Left ventricle myocardium superior (tissue), 1 donor: ENCODE measurements around the gene AP4M1. TPM values are rescaled to one million over a fixed set of nuclear protein-coding genes. Genes with fewer than 3 reads are reported as not detected.

Experiments
- ATAC-seq: fragments of 200-7000 bp; cut with Tn5 transposase; one replicate; pipeline ENCODE4 v1.9.1; 2020; ENCODE audit warnings: mild to moderate bottlenecking, moderate library complexity
- DNase-seq: peaks from one replicate; pipeline ENCODE4 v3.0.0-alpha.2; 2020
- intact Hi-C: fragments of 100-400 bp; cut with micrococcal nuclease; formaldehyde crosslinking; loops from one replicate; pipeline ENCODE4 v1.11.0; 2022
- long read RNA-seq: library from polyadenylated mRNA; unstranded; transcript quantifications from one replicate; pipeline ENCODE4 v2.0.0, GENCODE V29; 2021
- total RNA-seq: library from RNA; stranded (reverse); fragmentation: NEBNext Ultra II Directional; extraction: Animal tissue kit (Norgen Biotek cat#: 25700); gene quantifications from one replicate; pipeline ENCODE4 v1.2.1, GENCODE V29; 2021
- donor health status: DM: no; HTN: yes; CAD: no; lungs with severe emphysema.

Gene AP4M1, protein sequence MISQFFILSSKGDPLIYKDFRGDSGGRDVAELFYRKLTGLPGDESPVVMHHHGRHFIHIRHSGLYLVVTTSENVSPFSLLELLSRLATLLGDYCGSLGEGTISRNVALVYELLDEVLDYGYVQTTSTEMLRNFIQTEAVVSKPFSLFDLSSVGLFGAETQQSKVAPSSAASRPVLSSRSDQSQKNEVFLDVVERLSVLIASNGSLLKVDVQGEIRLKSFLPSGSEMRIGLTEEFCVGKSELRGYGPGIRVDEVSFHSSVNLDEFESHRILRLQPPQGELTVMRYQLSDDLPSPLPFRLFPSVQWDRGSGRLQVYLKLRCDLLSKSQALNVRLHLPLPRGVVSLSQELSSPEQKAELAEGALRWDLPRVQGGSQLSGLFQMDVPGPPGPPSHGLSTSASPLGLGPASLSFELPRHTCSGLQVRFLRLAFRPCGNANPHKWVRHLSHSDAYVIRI
- total RNA-seq, result 15.3 TPM
- long read RNA-seq, transcript AP4M1-201 (15 exons, 1,817 nt), result major isoform, 16 of 28 reads
- long read RNA-seq, partial matches to known transcripts, result 2 of 28 reads
- long read RNA-seq, other reads (novel, unspliced or antisense), result 8 of 28 reads

DNA sequence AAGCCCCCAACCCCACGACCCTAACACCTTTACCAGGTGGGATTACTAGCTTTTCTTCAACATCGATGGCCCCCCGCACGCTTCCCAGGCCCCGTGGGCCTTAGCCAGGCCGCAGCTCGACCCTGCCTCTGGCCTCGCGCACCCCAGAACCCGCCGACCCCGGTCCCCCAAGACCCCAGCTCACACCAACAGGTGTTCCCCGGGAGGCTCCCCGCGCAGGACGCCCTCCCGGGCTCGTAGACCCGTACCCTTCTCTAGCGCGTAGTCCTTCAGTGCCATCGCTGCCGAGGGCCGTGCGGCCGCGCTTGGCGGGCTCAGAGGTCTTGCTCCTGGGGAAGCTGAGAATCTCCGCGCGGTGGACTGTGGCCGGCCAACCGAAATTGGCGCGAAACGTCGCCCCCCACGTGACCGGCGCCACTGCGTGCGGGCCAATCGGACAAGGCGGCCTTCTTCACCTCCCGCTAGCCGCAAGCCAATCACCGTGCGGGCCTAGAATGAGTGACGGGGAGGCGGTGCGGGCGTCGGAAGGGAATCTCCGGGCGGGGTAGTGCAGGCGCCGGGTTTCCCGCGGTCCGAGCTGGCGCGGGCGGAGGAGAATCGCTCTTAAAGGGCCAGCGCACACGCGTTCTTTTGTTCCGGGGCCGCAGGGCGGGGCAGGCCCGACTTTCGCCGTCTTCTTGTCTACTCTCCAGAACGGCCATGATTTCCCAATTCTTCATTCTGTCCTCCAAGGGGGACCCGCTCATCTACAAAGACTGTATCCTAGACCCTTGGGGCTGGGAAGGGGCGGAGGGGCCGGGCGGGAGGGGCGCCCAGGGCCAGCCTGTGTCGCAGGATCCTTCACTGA, at the start of gene AP4M1, which contains the start of gene MCM7:
AP4M1 (plus strand) TSS at position 628 of the 847 bp plus-strand sequence; CDS start at position 700, 72 bp downstream.
MCM7 (minus strand) TSS at position 382 of the 847 bp plus-strand sequence; CDS start at position 279, 103 bp downstream.
- intact Hi-C loops, result no loop called here
- ATAC-seq, result peak; percentile 95
- peak; percentile 99 for DNase-seq

DNA sequence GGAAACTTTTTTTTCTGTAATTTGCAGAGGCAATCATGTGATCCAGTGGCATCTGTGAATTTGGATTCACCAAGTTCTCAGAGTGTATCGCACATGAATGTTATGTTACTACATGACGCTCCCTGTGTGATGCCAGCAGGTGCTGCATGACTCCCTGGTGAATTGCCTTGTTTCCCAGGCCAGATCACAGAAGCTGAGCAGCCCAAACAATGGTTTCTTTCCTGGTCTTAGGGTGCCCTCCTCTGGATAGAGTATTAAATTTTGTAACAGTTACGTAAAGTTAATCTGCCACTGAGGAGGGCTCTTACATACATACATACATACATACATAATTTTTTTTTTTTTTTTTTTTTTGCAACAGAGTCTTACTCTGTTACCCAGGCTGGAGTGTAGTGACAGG, 48.2 kb upstream of the AP4M1 start:
- no peak for DNase-seq
- intact Hi-C loops, result no loop called here
- ATAC-seq, result no peak

DNA sequence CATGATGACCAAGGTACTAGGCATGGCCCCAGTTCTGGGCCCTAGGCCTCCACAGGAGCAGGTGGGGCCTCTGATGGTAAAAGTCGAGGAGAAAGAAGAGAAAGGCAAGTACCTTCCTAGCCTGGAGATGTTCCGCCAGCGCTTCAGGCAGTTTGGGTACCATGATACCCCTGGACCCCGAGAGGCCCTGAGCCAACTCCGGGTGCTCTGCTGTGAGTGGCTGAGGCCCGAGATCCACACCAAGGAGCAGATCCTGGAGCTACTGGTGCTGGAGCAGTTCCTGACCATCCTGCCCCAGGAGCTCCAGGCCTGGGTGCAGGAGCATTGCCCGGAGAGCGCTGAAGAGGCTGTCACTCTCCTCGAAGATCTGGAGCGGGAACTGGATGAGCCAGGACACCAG, 44.4 kb upstream of the AP4M1 start:
- intact Hi-C loops, result no loop called here
- DNase-seq (no peak), ATAC-seq (no peak)

DNA sequence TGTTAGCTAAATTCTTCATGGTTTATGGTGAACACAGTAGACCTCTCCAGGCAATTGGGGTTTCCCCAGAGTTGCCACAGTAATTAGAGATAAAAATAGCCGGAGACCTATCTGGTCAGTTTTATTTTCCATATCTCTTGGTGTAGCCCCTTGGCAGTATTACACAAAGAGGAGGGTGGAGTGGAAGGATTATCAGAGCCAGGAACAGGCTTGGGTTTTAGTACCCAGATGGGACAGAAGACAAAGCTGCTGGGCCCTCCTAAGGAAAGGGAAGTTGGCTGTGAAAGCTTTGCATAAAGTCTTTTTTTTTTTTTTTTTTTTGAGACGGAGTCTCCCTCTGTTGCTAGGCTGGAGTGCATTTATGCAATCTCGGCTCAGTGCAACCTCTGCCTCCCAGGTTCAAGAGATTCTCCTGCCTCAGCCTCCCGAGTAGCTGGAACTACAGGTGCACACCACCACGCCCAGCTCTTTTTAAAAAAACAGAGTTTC, 42.1 kb upstream of the AP4M1 start:
- no peak for ATAC-seq
- intact Hi-C loops, result no loop called here

DNA sequence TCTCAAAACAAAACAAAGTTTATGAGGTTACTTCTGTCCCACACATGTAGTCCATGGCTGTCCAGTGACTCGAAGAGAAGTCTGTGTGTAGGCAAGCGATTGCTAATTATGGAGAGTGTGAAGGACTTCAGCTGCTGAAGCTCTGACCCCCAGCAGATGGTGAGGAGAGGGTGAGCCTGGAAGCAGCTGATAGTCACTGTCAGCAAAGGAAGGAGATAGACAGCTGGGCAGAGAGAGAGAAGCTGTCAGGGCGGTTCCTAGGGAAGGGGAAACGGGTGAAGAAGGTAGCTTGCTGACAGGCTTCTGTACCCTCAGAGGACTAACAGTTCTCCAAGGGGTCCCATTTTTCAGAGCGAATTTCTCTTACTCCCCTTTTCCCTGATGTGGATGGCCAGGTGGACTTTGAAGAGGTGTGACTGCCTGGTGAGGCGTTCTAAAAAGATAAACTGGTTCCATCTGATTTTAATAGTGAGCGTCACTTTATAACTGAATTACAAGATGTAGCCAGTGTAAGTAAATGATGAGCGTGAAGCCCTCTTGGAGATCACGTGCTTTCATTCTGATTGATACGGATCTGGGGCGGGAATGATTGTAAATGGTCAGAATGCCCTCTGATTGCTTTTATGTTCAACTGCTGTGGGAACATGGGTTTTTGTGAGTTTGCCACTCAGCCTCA, 39.8 kb upstream of the AP4M1 start:
- no peak for ATAC-seq
- intact Hi-C loops, result no loop called here
- DNase-seq, result no peak

More for the DNA sequence above, 42.1 kb upstream of the AP4M1 start:
- DNase-seq, result no peak

DNA sequence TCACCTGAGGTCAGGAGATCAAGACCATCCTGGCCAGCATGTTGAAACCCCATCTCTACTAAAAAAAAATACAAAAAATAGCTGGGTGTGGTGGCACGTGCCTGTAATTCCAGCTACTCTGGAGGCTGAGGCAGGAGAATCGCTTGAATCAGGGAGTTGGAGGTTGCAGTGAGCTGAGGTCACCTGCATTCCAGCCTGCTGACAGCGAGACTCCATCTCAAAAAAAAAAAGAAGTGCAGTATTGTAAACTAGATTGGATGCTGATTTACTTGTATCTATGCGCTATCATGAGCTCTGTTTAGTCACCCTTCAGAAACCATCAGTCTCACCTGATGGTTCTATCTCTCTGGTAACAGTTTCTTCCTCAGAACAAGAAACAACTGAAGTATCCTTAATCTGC, 38.1 kb upstream of the AP4M1 start:
- DNase-seq (no peak), ATAC-seq (no peak)
- intact Hi-C loops, result no loop called here

DNA sequence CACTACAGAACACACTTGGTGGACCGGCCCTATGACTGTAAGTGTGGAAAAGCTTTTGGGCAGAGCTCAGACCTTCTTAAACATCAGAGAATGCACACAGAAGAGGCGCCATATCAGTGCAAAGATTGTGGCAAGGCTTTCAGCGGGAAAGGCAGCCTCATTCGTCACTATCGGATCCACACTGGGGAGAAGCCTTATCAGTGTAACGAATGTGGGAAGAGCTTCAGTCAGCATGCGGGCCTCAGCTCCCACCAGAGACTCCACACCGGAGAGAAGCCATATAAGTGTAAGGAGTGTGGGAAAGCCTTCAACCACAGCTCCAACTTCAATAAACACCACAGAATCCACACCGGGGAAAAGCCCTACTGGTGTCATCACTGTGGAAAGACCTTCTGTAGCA, 37.3 kb upstream of the AP4M1 start:
- no peak for ATAC-seq
- intact Hi-C loops, result no loop called here
- DNase-seq, result no peak

DNA sequence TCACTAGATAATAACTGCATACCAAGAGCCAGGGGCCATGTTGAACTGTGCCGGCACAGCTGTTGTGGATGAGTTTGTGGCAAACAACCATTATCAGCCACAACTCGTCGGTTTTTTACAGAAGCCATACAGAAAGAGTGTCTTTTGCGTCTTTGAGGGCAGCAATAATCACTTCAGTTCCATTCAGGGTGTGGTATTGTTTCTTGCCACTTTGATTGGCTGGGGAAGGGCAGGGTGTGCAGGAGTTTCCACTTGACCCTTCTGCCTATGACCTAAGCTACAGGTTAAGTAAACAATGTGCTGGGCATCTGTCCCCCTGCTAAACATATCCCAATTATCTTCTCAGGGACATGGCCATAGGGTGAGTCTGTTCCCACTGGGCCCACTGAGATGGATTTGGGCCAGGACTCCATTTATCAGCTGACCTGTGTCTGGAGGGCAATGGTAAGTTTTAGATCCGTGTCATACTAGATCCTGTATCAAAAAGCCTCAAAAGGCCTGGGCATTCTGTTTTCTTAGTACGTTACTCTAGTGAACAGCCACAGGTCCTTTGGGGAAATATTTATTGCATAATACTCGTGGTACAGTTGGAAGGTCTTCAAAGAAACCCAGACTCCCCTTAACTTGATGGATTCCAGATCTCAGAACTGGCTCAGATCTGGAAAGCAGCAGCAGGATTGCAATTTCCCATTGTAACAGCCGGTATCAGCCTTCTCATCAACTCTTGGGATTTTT, 35.8 kb upstream of the AP4M1 start:
- no peak for DNase-seq
- peak; percentile 83 for ATAC-seq
- intact Hi-C loops, result no loop called here

DNA sequence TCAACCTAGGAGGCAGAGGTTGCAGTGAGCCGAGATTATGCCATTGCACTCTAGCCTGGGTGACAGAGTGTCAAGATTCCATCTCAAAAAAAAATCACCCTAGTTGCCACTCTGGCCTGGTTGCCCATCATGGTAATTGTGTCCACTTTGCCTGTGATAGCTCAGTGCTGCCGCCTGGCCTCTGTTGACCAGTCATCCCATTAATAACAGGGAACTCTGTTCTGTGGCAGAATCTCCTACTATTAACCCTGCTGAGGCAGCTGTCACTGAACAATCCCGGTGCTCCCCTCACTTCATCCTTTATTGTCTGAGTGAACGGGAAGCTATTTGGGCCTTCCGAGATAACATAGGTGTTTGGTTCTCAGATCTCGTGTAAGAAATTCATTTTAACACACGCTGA, 34.5 kb upstream of the AP4M1 start:
- DNase-seq (no peak), ATAC-seq (no peak)
- intact Hi-C loops, result no loop called here

DNA sequence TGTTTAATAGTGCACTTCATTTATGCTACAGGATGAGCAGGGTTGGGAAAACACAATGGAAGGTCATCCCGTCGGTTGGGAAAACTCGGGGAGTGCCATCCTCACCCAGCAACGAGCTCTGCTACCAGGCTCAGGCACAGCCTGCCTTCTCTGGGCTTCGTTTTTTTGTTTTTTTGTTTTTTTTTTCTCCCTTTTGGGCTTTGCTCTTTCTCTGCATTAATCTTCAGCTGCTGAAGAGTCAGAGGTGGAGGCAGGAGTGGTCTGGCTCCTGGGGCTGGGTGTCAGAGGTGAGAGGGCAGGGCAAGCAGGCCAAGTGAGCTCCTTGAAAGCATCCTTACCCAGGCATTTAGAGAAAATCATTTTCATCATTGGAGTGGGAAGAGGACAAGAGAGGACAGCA, 31.5 kb upstream of the AP4M1 start:
- intact Hi-C loops, result no loop called here
- ATAC-seq (no peak), DNase-seq (no peak)

DNA sequence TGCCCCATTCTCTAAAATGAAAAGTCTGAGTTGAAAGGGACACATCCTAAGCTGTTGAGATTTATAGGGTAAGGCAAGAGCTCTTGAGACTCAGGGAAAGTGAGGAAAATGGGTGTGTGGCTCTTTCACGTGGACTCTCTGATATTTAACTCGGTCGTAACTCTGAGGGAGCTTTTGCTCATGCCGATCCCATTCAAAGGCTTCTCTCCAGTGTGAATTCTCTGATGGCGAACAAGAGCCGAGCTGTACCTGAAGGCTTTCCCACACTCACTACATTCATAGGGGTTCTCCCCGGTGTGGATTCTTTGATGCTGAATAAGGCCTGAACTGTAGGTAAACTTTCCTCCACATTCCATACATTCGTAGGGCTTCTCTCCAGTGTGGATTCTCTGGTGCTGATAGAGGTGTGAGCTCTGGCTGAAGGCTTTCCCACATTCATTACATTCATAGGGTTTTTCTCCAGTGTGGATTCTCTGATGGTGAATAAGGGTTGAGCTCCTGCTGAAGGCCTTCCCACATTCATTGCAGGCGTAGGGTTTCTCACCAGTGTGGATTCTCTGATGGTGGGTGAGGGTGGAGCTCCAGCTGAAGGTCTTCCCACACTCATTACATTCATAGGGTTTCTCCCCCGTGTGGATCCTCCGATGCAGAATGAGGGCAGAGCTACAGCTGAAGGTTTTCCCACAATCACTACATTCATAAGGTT, 30.3 kb upstream of the AP4M1 start:
- intact Hi-C loops, result no loop called here
- ATAC-seq (no peak), DNase-seq (no peak)

DNA sequence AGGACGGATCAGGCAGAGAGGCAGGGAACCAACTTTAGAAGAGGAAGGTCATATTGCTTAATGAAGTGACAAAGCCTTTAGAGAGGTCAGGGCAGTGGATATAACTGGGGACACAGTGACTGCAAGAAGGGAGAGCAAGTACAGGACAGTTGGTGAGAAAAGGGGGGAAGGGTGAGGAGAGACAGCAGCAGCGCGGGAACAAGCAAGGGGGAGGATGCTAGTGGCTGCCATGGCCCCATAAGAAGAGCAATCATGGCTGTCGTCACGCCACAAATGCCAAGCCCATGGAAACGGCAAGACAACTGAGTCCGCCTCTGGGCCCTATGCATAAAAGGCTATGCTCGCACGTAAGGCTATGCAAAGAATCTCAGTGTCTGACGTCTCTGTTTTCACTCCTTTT, 29.0 kb upstream of the AP4M1 start:
- ATAC-seq (no peak), DNase-seq (no peak)
- intact Hi-C loops, result no loop called here

DNA sequence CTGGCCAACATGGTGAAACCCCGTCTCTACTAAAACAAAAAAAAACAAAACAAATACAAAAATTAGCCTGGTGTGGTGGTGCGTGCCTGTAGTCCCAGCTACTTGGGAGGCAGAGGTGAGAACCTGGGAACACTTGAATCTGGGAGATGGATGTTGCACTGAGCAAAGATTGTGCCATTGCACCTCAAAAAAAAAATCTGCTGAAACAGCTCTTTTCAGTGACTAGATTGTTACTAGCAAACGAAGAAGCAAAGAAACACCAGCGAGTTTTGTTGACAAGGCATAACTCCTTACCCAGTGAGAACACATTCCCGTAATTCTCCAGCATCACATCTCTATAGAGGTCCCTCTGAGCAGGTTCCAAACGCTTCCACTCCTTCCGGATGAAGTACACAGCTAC, 26.6 kb upstream of the AP4M1 start:
- intact Hi-C loops, result no loop called here
- ATAC-seq, result no peak
- no peak for DNase-seq

DNA sequence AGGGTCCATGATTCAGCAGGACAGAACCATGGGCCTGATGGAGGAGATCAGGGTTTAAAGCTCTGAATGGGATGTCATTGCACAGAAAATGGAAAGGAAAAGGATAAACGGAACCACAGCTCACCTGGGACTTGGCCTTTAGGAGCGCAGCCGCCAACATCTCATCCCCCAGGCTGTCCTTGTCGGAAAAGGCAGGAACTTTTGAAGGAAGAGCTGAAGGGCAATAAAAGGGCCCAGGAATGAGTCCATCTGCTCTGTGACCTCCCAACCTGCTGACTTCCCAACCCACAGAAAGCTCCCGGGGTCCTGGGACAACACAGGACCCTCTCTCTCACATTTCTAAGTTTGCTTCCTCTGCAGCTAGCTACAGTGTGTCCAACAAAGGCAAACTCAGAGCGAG, 26.0 kb upstream of the AP4M1 start:
- ATAC-seq, result no peak
- DNase-seq, result no peak
- intact Hi-C loops, result no loop called here

DNA sequence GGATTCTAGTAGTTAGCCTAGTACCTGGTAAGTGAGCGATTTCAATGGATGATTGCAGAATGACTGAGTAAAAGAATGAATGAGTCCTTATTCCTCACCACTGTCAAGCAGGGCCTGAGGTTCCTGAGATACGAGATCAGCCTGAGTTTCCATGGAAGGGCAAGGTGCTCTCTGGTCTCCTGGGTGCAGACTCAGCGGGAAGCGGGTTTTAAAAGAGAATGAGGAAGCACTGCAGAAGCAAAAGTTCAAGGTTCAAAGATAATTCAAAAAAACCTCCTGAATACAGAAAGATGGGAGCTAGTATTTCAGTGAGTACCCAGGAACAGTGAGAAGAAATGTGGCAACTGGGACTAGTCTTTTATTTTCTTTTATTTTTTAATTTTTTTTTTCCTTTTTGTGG, 24.2 kb upstream of the AP4M1 start:
- no peak for DNase-seq
- intact Hi-C loops, result no loop called here
- no peak for ATAC-seq

DNA sequence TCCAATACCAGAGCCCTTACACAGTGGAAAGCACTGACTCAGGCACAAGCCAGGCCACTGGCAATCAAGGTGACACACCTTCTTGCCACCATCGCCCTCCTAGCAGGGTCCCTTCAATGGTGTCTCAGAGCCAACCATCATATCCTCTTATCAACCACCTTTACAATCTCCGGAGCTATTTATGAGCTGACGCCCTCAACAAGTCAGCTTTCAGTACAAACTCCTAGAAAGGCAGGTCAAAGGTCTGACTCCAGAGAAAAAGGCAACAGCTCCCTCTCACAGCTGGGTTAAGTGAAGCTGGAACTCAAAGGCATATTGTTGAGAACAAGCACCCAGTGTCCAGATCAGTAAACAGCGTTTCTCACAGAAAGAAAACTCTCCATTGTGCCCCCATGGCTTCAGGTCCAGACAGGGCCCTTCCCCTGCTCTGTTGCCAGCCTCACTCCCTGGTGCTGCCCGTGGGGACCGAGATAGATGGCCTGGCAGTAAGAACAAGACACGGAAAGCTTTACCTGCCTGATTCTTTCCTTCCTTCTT, 22.4 kb upstream of the AP4M1 start:
- DNase-seq (no peak), ATAC-seq (no peak)
- intact Hi-C loops, result no loop called here

DNA sequence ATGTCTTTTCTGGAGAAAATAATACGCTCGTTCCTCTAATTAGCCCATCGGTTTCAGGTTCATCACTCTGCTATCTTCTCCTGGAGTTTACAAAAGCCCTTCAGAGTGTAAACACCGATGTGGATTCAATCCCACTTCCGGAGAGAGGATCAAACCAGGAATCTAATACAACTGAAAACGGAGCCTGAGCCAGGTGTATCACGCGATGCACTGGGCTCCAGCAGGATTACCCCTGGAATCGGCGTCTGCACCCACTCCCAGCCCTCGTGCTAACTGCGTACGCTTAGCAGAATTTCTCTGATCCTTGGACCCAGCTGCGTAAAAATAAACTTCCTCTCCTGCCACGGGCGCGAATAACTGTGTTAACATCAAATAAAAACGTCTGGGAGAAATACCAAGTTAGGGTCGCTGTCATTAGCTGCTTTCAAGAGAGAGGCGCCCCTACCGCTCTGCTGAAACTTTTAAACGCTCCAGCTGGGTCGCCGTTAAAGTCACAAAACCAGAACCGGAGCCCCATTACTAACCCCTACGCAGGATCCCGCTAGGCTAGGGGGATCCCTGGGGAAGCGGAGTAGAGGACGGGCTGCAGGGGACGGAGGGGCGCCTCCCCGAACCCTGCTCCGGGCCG, 20.4 kb upstream of the AP4M1 start:
- no peak for DNase-seq
- intact Hi-C loops, result no loop called here
- no peak for ATAC-seq
